BJ (cell line): ENCODE results near the gene SEZ6. TPM values are rescaled to one million over a fixed set of nuclear protein-coding genes. Genes with fewer than 3 reads are reported as not detected.

ENCODE experiments used
- CTCF ChIA-PET: fragments of 350-600 bp; formaldehyde crosslinking; extraction: SDS; loops from one replicate; lab custom pipeline; 2021; ENCODE audit warnings: antibody characterized with exemption, inconsistent platforms; lab: Yijun Ruan, JAX
- POLR2A ChIA-PET: fragments of 300-600 bp; sonication (Branson Sonifier 250); formaldehyde crosslinking; extraction: SDS; loops from one replicate; lab custom pipeline; 2021; ENCODE audit warnings: antibody characterized with exemption; lab: Charles Lee
- DNase-seq: peaks from one replicate; pipeline ENCODE4 v3.0.0-alpha.2; 2011; ENCODE audit warnings: low read depth
- H3K27me3 ChIP-seq: 2 replicates; pipeline ENCODE4 v1.6.0; 2011; ENCODE audit warnings: low read length; ENCODE audit not compliant: control insufficient read depth, insufficient read depth
- H3K36me3 ChIP-seq: 2 replicates; pipeline ENCODE4 v1.5.1; 2011; ENCODE audit warnings: low read length; ENCODE audit not compliant: control insufficient read depth, insufficient read depth
- H3K4me3 ChIP-seq: 2 replicates; pipeline ENCODE4 v1.5.1; 2011; ENCODE audit warnings: low read depth, mild to moderate bottlenecking, control low read depth, low read length
- polyA plus RNA-seq: library from polyadenylated mRNA; depleted of rRNA; stranded (reverse); fragments of >200 nt; gene quantifications from 2 replicates; pipeline ENCODE4 v1.2.3, GENCODE V29; 2011
- TF ChIP-seq, protein P1 (sequence below): IDR thresholded peaks from 2 replicates; pipeline ENCODE4 v1.5.1; 2011; ENCODE audit warnings: low read depth, mild to moderate bottlenecking, control low read depth, inconsistent platforms, low read length, moderate library complexity; ENCODE audit not compliant: insufficient read depth

The SEZ6 gene
- polyA plus RNA-seq, 1 experiment, result not detected

DNA sequence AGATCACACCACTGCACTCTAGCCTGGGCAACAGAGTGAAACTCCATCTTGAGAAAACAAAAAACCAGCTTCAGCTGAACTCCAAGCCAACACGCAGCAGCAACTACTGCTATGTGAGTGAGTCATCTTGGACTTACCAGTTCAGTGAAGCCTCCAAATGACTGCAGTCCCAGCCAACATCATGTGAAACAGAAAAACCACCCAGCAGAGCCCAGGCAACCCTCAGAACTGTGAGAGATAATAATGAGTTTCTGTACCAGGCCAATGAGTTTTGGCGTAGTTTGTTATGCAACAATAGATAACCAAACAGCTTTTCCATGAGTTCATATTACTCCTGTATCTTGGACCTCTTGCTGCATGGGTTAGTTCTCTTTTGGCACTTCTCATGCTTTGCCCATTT is 77.8 kb downstream of the SEZ6 start:
- no peak for DNase-seq
- Histone ChIP-seq H3K27me3 (no peaks in the 10 kb centered on the region), H3K36me3 (peaks cover 7% of the 10 kb centered on the region), H3K4me3 (no peak overlapping the region)
- ChIA-PET CTCF (interaction anchor here (1.2 to 2.5 kb wide), 4 partner anchors 10 to 16 kb away, joined by 3 to 9 read pairs (median 4); no protein-coding TSS in a partner anchor), POLR2A (no interaction called here)
- TF ChIP-seq, protein P1, sequence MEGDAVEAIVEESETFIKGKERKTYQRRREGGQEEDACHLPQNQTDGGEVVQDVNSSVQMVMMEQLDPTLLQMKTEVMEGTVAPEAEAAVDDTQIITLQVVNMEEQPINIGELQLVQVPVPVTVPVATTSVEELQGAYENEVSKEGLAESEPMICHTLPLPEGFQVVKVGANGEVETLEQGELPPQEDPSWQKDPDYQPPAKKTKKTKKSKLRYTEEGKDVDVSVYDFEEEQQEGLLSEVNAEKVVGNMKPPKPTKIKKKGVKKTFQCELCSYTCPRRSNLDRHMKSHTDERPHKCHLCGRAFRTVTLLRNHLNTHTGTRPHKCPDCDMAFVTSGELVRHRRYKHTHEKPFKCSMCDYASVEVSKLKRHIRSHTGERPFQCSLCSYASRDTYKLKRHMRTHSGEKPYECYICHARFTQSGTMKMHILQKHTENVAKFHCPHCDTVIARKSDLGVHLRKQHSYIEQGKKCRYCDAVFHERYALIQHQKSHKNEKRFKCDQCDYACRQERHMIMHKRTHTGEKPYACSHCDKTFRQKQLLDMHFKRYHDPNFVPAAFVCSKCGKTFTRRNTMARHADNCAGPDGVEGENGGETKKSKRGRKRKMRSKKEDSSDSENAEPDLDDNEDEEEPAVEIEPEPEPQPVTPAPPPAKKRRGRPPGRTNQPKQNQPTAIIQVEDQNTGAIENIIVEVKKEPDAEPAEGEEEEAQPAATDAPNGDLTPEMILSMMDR, result no peak

DNA sequence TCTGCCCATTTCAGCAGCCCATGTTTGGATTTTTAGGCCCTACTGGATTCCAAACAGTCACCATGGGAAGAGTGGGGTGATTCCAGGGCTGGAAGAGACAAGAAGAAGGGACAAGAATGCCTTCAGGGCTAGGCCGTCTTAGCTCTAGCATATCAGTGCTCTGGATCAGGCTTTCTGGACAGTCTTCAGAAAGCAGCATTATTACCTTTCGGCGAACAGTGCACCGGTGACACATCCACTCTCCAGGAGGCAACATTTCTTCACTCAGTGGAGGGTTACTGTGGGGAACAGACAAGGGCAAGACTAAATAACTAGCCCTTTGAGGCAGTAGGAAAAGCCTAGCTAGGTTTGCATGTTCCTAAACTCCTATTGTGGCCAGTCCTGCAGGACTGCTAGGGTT is 79.0 kb downstream of the SEZ6 start:
- POLR2A ChIA-PET, result no interaction called here
- TF ChIP-seq, protein P1, result no peak
- no peak for DNase-seq
- H3K36me3 ChIP-seq, result peaks cover 9% of the 10 kb centered on the region
- H3K27me3 ChIP-seq, result no peaks in the 10 kb centered on the region
- no peak overlapping the region for H3K4me3 ChIP-seq
- CTCF ChIA-PET, result interaction anchor here (0.9 to 2.7 kb wide), 10 partner anchors 9 to 200 kb away, joined by 3 to 17 read pairs (median 4); partner anchors contain the start of gene DHRS13

DNA sequence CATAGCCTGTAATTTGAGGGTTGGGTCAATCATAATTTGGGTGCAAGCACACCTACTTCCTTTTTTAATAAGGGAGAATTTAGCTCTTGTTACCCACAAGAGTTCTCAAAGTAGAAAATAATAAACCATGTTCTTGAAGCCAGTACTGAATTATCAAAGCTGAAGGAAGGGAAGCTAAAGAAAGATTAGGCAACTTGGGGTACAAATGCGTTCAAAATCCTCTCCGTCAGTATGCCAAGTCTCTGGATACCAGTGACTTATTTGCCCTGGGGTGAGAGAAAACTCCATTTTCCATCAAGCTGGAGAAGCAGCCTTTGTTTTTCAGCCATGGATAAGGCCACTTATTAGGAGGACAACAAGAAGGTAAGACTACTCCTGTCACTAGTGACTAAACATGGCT is 79.5 kb downstream of the SEZ6 start:
- CTCF ChIA-PET, result interaction anchor here (0.7 to 2.7 kb wide), 10 partner anchors 10 to 177 kb away, joined by 3 to 17 read pairs (median 4); partner anchors contain the start of gene DHRS13
- POLR2A ChIA-PET, result no interaction called here
- no peak for DNase-seq
- H3K27me3 ChIP-seq, result no peaks in the 10 kb centered on the region
- TF ChIP-seq, protein P1, result no peak
- H3K4me3 ChIP-seq, result no peak overlapping the region
- peaks cover 9% of the 10 kb centered on the region for H3K36me3 ChIP-seq

DNA sequence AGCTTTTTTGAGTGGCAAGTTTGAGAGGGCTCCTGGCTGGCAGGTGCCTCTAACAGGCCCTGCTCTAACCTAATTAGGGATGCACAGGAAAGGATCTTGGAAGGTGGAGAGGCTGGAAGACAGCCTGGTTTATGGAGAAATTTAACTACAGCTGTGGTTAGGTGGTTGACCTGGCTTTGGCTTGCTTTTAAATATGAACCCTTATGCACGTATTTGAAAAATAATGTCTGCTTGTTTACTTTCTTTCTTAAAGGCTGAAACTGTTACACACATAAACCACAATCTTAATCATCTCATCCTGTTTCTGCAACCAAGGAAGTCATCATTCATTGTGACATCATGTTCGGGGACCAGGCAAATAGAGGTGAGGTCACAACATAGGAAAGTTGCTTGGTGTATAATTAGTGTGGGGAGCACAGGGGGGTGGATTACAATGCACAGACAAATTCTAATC is 79.9 kb downstream of the SEZ6 start:
- peaks cover 13% of the 10 kb centered on the region for H3K36me3 ChIP-seq
- H3K27me3 ChIP-seq, result no peaks in the 10 kb centered on the region
- peak; percentile 69 for DNase-seq
- POLR2A ChIA-PET, result no interaction called here
- TF ChIP-seq, protein P1, result no peak
- H3K4me3 ChIP-seq, result no peak overlapping the region
- CTCF ChIA-PET, result interaction anchor here (0.7 to 2.7 kb wide), 11 partner anchors 9 to 176 kb away, joined by 3 to 17 read pairs (median 4); partner anchors contain the start of gene DHRS13

DNA sequence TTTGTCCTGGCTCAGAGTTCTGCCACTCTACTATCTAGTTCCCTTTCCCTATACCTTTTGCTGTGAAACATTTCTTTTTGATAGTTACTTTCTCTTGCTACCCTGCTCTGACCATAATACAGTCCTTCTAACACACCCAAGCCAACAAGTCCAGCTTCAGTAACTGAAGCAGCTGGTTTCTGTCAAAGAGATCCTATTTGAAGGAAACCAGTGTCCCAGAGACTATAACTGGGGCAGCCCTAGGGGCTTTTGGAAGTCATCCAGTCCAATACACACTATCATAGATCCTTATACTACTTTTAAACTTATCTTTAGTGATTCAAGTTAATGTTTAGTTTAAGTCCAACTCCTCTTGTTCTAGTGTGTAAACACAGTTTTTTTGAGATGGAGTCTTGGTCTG is 85.6 kb downstream of the SEZ6 start:
- no peaks in the 10 kb centered on the region for H3K27me3 ChIP-seq
- CTCF ChIA-PET, result interaction anchor here (1.0 to 1.6 kb wide), 4 partner anchors 10 to 156 kb away, joined by 3 to 6 read pairs (median 4); partner anchors contain the start of gene DHRS13

More for the DNA sequence above, 85.6 kb downstream of the SEZ6 start:
- no peak overlapping the region for H3K4me3 ChIP-seq
- peaks cover 30% of the 10 kb centered on the region for H3K36me3 ChIP-seq
- no peak for DNase-seq
- POLR2A ChIA-PET, result no interaction called here
- TF ChIP-seq, protein P1, result no peak
